ENCODE measurements around the gene NUDT12.
A peak's percentile ranks its signal among the peaks of the same experiment; 100 is the strongest.

The NUDT12 gene

GRCh38 chr5:103562453-103563157, at the start of gene NUDT12:
TSS of gene NUDT12 (minus strand) at chr5:103562789. CDS start at chr5:103560248, 2,541 bp downstream.
- peak; percentile 81 for DNase-seq

- no peak for DNase-seq
Observed at GRCh38 chr5:103607346-103607745, 44.8 kb upstream of the NUDT12 start.

DNA sequence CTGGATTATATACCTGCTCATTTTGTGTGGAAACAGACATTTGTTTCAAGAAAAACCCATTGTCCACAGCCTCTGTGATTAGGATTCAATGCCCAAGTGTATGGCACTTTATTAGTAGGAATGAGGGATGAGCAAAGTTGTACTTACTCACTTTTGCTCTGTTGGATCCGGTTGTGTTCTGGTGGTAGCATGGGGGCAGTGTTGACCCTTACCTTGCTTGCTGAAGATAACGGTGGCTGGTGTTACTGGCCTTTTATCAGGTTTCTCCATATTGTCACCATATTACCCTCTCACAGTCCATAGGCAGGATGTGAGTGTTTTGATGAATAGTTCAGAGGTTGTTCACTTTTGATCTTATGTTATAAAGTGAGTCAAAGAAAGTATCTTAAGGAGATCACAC, 42.7 kb upstream of the NUDT12 start:
- DNase-seq, result no peak

GRCh38 chr5:103602438-103602837, 39.8 kb upstream of the NUDT12 start:
- no peak for DNase-seq

DNA sequence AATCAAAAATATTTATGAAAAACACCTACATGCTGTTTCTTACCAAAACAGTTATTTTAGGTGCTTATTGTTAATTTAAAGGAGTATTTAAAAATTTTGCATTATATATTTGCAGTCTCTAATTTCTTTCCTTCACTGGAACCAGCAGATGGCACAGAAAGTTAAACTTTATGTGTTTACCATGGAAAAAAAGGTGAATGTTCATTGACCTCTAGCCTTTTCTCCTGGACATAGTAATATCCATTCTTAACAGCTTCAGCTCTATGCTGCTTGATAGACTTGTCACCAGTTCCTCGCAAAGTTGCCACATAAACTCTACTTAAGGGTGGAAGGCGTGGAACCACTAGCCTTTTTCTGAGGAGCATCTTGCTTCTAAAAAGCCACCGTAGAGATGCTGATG, 38.7 kb upstream of the NUDT12 start:
- no peak for DNase-seq

DNA sequence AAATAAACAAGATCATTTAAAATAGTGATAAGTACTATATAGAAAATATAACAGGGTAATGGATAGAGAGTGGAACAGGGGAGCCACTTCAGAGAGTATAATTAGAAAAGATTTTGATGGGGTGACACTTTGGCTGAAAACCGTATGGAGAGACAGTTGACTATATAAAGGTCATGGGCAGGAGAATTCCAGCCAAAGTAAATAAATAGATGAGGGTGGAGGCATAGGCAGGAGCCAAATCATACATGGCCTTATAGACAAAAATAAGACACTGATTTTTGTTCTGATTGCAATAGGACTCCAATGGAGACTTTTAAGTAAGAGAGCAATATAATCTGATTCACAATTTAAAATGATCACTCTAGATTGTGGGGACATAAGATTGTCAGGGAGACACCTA, 37.5 kb upstream of the NUDT12 start:
- no peak for DNase-seq

DNA sequence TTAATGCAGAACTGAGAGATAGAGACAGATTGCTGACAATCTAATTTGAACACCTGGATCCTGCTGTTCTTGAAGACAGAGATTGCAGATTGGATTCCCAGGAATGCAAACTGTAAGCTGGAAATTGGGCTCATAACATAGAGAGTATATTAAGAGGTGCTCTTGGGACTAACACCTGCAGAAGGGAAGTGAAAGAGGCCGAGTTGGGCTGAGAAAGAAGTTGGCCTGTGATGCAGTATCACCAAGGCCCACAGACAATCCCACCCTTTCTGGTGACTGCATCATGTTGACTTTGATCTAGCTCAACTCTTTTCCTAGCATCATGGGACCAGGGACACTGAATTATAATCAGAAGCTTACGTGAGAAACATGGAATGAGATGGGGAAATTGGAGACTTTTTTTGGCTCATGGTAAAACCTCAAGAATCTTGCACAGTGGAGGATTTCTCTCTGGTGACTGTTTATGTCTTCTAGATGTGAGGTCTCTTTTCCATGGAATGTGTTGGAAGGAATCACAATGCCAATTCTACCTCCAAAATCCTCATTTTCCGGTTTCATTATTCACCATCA, 36.5 kb upstream of the NUDT12 start:
- DNase-seq, result no peak

DNA sequence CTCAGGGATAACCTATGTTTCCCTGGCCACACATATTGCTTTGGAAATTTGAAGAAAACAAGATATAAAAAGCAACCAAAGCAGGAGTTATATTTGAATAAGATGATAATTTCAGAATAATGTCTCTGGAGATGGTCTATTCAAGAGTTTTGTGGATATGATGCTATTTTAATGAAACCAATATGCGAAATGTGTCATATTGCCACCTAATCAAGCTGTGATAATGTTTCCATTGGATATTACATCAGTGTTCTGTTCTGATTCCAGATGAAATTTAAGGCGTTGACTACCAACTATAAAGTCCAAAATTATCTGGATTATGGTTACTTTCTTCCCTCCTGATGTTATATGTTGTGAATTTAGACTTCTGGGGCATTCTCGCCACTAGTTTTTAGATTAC, 27.6 kb upstream of the NUDT12 start:
- DNase-seq, result no peak

DNA sequence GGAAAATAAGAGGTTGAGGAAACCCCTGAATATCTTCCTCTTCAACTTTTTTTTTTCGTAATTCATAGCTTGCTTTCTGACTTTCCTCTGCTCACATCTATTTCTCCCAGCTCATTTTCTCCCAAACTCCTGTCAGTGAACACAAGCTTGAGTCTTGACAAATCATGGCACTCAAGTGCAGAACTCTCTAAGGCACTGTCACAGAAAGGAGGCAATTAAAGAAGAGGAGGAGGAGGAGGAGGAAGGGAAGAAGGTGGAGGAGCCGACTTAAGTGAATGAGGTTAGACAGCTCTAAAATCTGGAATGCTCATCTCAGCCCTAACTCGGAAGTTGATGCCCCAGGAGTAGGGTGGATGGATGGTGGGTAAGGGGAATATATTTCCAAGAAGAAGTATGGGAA, 27.2 kb upstream of the NUDT12 start:
- DNase-seq, result no peak

DNA sequence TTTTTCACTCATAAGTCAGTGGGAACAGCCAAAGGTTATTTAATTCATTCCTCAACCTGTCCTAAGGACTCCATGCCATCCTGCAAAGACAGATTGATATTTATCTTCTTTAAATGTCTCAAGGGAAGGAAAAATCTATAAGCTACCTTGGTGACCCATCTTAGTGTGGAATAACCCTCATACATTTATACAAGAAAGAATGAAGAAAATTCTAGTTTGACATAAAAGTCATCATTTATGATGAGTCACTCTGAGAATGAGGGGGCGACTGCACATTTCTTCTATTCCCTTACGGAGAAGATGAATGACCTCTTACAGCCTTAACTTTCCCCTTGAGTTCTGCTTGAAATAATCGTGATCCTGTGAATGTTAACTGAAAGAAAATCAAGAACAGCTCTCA, 26.8 kb upstream of the NUDT12 start:
- DNase-seq, result no peak

- DNase-seq, result peak; percentile 33
Observed at GRCh38 chr5:103587185-103587748, 24.7 kb upstream of the NUDT12 start.

- DNase-seq, result peak; percentile 37
Observed at GRCh38 chr5:103582364-103582763, 19.8 kb upstream of the NUDT12 start.

GRCh38 chr5:103573411-103573810, 10.8 kb upstream of the NUDT12 start:
- no peak for DNase-seq

DNA sequence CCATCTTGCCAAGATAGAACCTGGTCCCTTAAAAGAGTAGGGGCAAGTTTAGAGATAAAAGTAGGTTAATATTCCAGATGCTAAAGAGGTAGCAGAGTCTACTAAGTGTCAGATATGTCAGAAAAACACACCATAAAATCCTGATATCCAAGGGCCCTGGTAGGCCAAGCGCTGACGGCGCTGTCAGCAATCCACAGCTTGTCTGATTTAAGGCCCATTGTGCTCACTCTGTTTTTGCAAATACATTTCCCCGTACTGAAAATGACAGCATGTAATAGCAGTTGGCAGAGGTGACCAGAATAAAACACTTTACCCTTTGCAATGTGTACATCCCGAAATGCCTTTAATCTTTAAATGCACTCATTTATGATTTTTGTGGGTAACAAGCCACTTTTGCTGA, 9.9 kb upstream of the NUDT12 start:
- no peak for DNase-seq

- DNase-seq, result no peak
Observed at GRCh38 chr5:103571730-103572129, 9.1 kb upstream of the NUDT12 start.

DNA sequence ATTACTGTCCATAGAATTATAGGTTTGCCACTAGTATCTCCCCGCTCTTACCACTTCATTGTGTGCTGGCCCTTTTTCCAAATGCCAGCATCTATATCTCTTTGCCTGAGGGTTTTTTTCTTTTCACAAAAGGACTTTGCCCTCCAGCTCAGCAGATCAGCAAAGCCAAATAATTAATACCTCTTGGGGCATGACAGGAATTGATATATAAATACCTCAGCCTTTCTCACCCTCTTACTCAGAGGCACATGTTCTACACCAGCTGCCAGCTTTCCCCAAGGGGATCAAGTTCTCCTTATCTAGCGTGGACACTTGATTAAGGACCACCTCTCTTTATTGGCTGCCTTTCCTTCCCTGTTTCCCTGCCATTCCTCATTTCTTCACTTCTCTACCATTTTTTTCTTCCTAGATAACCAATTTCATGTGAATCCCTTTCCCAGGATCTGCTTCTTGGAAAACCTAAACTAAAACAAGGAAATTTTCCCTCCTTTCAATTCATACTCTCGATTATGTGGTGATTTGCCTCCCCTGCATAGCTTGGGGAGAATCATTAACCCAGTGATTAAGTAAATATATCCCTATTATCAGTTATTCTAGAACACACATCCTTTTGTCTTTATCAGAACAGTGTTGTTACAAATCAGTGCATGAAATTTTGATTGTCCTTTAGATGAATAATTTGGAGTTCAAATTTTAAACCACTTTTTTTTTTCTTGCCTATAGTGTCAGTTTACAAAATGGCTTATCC, 6.9 kb upstream of the NUDT12 start:
- peak; percentile 59 for DNase-seq

DNA sequence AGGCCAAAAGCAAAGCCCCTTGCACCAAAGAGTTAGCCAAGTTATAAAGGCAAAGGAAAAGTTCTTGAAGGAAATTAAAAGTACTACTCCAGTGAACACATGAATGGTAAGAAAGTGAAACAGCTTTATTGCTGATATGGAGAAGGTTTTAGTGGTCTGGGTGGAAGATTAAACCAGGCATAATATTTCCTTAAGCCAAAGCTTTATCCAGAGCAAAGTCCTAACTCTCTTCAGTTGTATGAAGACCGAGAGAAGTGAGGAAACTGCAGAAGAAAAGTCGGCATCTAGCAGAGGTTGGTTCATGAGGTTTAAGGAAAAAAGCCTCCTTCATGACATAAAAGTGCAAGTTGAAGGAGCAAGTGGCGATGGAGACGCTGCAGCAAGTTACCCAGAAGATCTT, 3.1 kb upstream of the NUDT12 start:
- no peak for DNase-seq

DNA sequence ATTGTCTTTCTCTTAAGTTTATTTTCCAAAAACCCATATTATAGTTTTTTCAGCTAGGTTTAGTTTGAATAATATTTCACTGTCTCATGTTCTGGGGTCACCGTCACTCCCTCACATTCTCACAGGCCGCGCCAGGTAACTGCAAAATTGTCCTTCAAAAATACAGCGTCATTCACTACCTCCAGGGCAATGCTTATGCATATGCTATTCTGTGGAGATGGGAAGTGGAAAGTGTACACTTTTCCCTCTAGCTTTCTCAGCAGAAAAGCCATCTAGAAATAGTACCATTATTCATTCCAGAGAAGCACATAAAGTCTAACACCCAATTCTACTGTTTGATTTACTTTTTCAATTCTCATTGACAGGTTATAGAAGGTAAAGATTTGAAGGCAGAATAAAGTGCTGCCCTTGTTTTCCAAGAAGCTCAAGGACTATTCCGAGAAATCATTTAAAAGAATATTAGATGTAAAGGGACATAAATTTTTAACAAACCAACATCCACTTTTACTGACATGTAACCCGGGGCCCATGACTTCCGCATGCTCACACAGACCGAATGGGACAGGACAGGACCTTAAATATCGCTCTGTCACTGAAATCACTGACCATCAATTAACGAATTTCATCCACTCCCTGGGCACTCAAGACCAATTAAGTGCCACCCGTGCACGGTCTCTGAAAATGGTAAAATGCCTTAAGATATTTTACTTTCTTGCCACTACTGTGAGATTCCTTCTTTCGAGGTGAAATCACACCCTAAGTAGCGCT, 720 bp downstream of the NUDT12 start:
- DNase-seq, result no peak

- no peak for DNase-seq
Observed at GRCh38 chr5:103560826-103561225, 1.8 kb downstream of the NUDT12 start.

- DNase-seq, result no peak
Observed at GRCh38 chr5:103546858-103547257, 15.7 kb downstream of the NUDT12 start.

GRCh38 chr5:103542441-103542840, 20.1 kb downstream of the NUDT12 start:
- DNase-seq, result no peak

DNA sequence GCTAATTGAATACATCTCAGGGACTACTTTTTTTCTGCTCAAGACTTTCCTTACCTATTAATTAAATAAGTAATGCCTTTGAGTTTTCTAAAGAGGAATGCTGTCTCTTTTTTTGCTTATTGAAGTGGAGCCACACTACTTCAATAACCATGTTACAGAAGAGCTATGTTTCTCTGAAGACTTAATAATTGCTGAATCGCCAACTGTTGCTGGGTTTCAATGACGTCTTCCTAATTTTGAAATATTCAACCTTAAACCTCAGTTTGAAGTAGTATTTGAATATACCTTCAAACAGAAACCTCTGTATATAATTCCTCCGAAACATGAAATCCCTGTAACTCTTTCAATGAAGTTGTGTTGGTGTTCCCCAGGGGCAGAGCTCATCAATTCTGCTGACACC, 21.0 kb downstream of the NUDT12 start:
- DNase-seq, result no peak

DNA sequence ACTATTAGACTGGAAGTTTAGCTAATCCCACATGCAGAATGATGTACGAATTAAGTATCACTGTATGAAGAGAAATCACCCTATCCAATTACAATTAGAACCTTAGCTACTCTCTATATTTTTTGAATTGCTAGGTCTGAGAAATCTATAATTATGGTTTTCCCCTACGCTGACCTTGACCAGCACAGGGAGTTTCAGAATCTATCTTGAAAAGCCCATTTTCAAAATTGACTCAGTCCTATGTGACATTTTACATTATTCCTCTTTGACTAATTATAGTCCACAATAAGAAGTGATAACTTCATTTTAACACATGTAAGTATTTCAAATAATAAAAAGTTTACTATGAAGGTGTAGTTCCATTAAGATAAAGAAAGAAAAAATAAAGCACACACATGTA, 21.5 kb downstream of the NUDT12 start:
- no peak for DNase-seq

All from NCI-H524 treated with DMSO at 0.1 percent for 48 hours (cell line).